GM12878 (cell line): ENCODE results near the gene SPRY2. TPM values are rescaled to one million over a fixed set of nuclear protein-coding genes. Genes with fewer than 3 reads are reported as not detected.
A peak's percentile ranks its signal among the peaks of the same experiment; 100 is the strongest.

Experiments used
- BACH1 ChIP-seq: fragments of 450-650 bp; IDR thresholded peaks from 2 replicates; pipeline ENCODE4 v1.6.1; 2017; ENCODE audit warnings: mild to moderate bottlenecking, borderline replicate concordance
- BCL11A ChIP-seq: IDR thresholded peaks from 2 replicates; pipeline ENCODE4 v1.6.1; 2011; ENCODE audit warnings: low read depth, low read length
- BMI1 ChIP-seq: fragments of 450-650 bp; IDR thresholded peaks from 2 replicates; pipeline ENCODE4 v1.6.1; 2016; ENCODE audit warnings: mild to moderate bottlenecking, moderate library complexity, borderline replicate concordance
- CHD1 ChIP-seq: IDR thresholded peaks from 2 replicates; pipeline ENCODE4 v1.6.1; 2012; ENCODE audit warnings: low read depth, low read length, improper control_type of control experiment
- CREM ChIP-seq: IDR thresholded peaks from 2 replicates; pipeline ENCODE4 v1.6.1; 2014; ENCODE audit warnings: antibody characterized with exemption, low read depth
- EED ChIP-seq: sonication (generic); IDR thresholded peaks from 2 replicates; pipeline ENCODE4 v1.6.1; 2016; ENCODE audit warnings: antibody characterized with exemption, low read depth
- EGR1 ChIP-seq, 2 experiments: IDR thresholded peaks; 1 replicate in 1 of 2; 2 replicates in 1 of 2; pipeline ENCODE4 v1.6.1; 2011 to 2012; ENCODE audit warnings: low read depth in 2 of 2, low read length in 2 of 2, borderline replicate concordance in 1 of 2, mild to moderate bottlenecking in 1 of 2, moderate library complexity in 1 of 2
- EP300 ChIP-seq, 2 experiments: fragments of 150-350 bp in 1 of 2; IDR thresholded peaks; 2 replicates each; pipeline ENCODE4 v1.6.1; 2011 to 2012; ENCODE audit warnings: low read depth in 2 of 2, low read length in 2 of 2, borderline replicate concordance in 1 of 2, improper control_type of control experiment in 1 of 2, inconsistent platforms in 1 of 2; ENCODE audit not compliant: control insufficient read depth in 1 of 2
- GABPA ChIP-seq: IDR thresholded peaks from 2 replicates; pipeline ENCODE4 v1.6.1; 2014; ENCODE audit warnings: antibody characterized with exemption, low read depth, mild to moderate bottlenecking, inconsistent platforms
- IKZF2 ChIP-seq, 2 experiments: fragments of 450-650 bp; IDR thresholded peaks; 2 replicates each; pipeline ENCODE4 v1.6.1; 2017; ENCODE audit warnings: mild to moderate bottlenecking in 2 of 2, moderate library complexity in 2 of 2
- JUND ChIP-seq: IDR thresholded peaks from 2 replicates; pipeline ENCODE4 v1.6.1; 2012; ENCODE audit warnings: low read depth, mild to moderate bottlenecking, low read length, improper control_type of control experiment, moderate library complexity
- KDM1A ChIP-seq: fragments of 200-600 bp; sonication (generic); IDR thresholded peaks from 2 replicates; pipeline ENCODE4 v1.6.1; 2016; ENCODE audit warnings: borderline replicate concordance
- MEF2A ChIP-seq: IDR thresholded peaks from 2 replicates; pipeline ENCODE4 v1.6.1; 2011; ENCODE audit warnings: low read depth, mild to moderate bottlenecking, low read length, moderate library complexity; ENCODE audit not compliant: insufficient read depth
- MEF2B ChIP-seq: fragments of 450-650 bp; IDR thresholded peaks from 2 replicates; pipeline ENCODE4 v1.6.1; 2018; ENCODE audit warnings: mild to moderate bottlenecking, moderate library complexity; ENCODE audit not compliant: partially characterized antibody, poor library complexity, severe bottlenecking
- NFIC ChIP-seq: IDR thresholded peaks from 2 replicates; pipeline ENCODE4 v1.6.1; 2012; ENCODE audit warnings: low read depth, mild to moderate bottlenecking, inconsistent platforms, low read length, moderate library complexity
- NR2F1 ChIP-seq: fragments of 450-650 bp; conservative IDR thresholded peaks from 2 replicates; pipeline ENCODE4 v1.6.1; 2017; ENCODE audit warnings: mild to moderate bottlenecking
- PAX8 ChIP-seq: fragments of 450-650 bp; IDR thresholded peaks from 2 replicates; pipeline ENCODE4 v1.6.1; 2017; ENCODE audit warnings: mild to moderate bottlenecking, moderate library complexity
- PKNOX1 ChIP-seq: fragments of 450-650 bp; IDR thresholded peaks from 2 replicates; pipeline ENCODE4 v1.6.1; 2016; ENCODE audit warnings: mild to moderate bottlenecking
- POLR2A ChIP-seq: IDR thresholded peaks from 2 replicates; pipeline ENCODE4 v1.6.1; 2011; ENCODE audit warnings: low read depth, mild to moderate bottlenecking, low read length
- SREBF2 ChIP-seq: IDR thresholded peaks from 2 replicates; pipeline ENCODE4 v1.6.1; 2012; ENCODE audit warnings: mild to moderate bottlenecking, low read length
- TCF3 ChIP-seq: IDR thresholded peaks from 2 replicates; pipeline ENCODE4 v1.6.1; 2012; ENCODE audit warnings: low read depth, mild to moderate bottlenecking, low read length, borderline replicate concordance; ENCODE audit not compliant: insufficient read depth
- ZBED1 ChIP-seq: IDR thresholded peaks from 2 replicates; pipeline ENCODE4 v1.6.1; 2016; ENCODE audit warnings: borderline replicate concordance
- ZSCAN29 ChIP-seq: fragments of 450-650 bp; IDR thresholded peaks from 2 replicates; pipeline ENCODE4 v1.6.1; 2017; ENCODE audit warnings: mild to moderate bottlenecking, moderate library complexity
- polyA plus RNA-seq, 11 experiments: library from polyadenylated mRNA; depleted of rRNA in 4 of 11; unstranded in 6 of 11; stranded (reverse) in 5 of 11; fragments of >200 nt; fragmentation: Nextera tagmentation in 4 of 11; fragmentation: Illumina TruSeq in 1 of 11; extraction: Ambion mirVana in 4 of 11; extraction: Trizol in 1 of 11; gene quantifications; 1 replicate in 1 of 11; 2 replicates in 10 of 11; pipeline versions ENCODE4 v1.2.1 to v1.2.3, GENCODE V29; 2011 to 2016; ENCODE audit warnings: inconsistent platforms in 2 of 11, missing spikeins in 2 of 11, low read depth in 1 of 11
- total RNA-seq, 4 experiments: library from RNA; depleted of rRNA in 3 of 4; stranded (reverse); fragments of >200 nt in 3 of 4; fragmentation: Illumina TruSeq in 1 of 4; extraction: Trizol in 1 of 4; gene quantifications; 2 replicates each; pipeline versions ENCODE4 v1.2.1 to v1.2.3, GENCODE V29; 2013 to 2021
- TF ChIP-seq, protein P1 (sequence below): fragments of 450-650 bp; conservative IDR thresholded peaks from 2 replicates; pipeline ENCODE4 v1.6.1; 2017; ENCODE audit warnings: mild to moderate bottlenecking, moderate library complexity
- TF ChIP-seq, protein P2 (sequence below): IDR thresholded peaks from 2 replicates; pipeline ENCODE4 v1.6.1; 2012; ENCODE audit warnings: low read depth, low read length, improper control_type of control experiment
- TF ChIP-seq, protein P3 (sequence below): IDR thresholded peaks from 2 replicates; pipeline ENCODE4 v1.6.1; 2012; ENCODE audit warnings: low read depth, low read length, improper control_type of control experiment

SPRY2 gene
- total and polyA plus RNA-seq, 10 of the 15 experiments (the other 5 are each of a cell fraction or from before 2014, with no cell fraction given), result 1.8 to 82.1 (median 9.2) TPM

DNA sequence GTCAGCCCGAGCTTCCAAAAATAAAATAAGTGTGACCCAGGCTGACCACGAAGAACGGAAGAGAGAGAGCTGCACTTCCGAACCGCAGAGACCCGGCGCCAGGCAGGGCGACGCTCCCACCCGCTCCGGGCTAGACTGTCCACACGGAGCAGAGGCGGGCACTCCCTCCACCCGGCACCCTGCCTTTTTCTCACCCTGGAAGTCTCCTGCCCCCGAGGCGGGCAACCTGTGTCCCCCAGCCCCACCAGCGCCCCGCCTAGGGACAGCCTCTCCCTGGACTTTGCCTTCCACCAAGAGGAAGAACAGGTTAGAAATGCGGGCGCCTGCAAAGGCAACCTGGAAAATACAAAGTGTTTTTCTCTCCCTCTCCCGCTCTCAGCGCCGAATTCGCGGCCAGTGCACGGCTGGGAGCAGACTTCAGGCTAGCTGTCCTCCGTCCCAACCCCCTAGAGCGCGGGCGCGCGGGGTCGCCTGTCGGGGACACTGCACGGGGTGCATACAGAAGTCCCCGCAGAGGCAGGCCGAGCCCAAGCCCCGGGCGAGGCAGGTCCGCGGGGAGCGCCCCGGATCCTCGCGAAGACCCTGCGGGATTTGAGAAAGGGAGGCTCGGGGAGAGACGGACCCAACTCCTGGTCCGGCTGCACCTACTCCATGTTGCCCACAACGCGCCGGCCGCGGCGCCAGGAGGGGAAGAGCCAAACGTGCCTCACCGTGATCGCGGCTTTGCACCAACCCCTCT is 845 bp downstream of the SPRY2 start (continued):
- TF ChIP-seq PKNOX1, result no peak
- TF ChIP-seq EP300 (IDR thresholded peaks at IDR 0.05; ENCODE audit: borderline replicate concordance in 1 of 2, control insufficient read depth in 1 of 2, low read depth in 2 of 2, low read length in 2 of 2), result no peak; a peak in 1 of 4 replicates
- TF ChIP-seq, protein P1, sequence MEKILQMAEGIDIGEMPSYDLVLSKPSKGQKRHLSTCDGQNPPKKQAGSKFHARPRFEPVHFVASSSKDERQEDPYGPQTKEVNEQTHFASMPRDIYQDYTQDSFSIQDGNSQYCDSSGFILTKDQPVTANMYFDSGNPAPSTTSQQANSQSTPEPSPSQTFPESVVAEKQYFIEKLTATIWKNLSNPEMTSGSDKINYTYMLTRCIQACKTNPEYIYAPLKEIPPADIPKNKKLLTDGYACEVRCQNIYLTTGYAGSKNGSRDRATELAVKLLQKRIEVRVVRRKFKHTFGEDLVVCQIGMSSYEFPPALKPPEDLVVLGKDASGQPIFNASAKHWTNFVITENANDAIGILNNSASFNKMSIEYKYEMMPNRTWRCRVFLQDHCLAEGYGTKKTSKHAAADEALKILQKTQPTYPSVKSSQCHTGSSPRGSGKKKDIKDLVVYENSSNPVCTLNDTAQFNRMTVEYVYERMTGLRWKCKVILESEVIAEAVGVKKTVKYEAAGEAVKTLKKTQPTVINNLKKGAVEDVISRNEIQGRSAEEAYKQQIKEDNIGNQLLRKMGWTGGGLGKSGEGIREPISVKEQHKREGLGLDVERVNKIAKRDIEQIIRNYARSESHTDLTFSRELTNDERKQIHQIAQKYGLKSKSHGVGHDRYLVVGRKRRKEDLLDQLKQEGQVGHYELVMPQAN, result 0 out of 2 replicates have a peak, but pooled peaks have one; percentile 15
- TF ChIP-seq GABPA, result peak; percentile 7; the same call in 1 of the 2 replicates
- TF ChIP-seq NFIC, result no peak
- TF ChIP-seq EGR1 (IDR thresholded peaks at IDR 0.05; ENCODE audit: borderline replicate concordance in 1 of 2, low read depth in 2 of 2, low read length in 2 of 2), result peak in 1 of 2 experiments; percentile 19; a peak in 1 of 3 replicates
- TF ChIP-seq CREM, result peak; percentile 37; the same call in 1 of the 2 replicates
- peak; percentile 67; the same call in 1 of the 2 replicates for TF ChIP-seq MEF2A
- TF ChIP-seq, protein P2, sequence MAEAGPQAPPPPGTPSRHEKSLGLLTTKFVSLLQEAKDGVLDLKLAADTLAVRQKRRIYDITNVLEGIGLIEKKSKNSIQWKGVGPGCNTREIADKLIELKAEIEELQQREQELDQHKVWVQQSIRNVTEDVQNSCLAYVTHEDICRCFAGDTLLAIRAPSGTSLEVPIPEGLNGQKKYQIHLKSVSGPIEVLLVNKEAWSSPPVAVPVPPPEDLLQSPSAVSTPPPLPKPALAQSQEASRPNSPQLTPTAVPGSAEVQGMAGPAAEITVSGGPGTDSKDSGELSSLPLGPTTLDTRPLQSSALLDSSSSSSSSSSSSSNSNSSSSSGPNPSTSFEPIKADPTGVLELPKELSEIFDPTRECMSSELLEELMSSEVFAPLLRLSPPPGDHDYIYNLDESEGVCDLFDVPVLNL, result no peak
- peak; percentile 6; the same call in 1 of the 2 replicates for TF ChIP-seq BACH1
- TF ChIP-seq MEF2B, result peak; percentile 87
- no peak for TF ChIP-seq TCF3
- 0 out of 2 replicates have a peak, but pooled peaks have one; percentile 15 for TF ChIP-seq POLR2A
- TF ChIP-seq NR2F1, result peak; percentile 85
- peak; percentile 62 to 67 for TF ChIP-seq IKZF2 (IDR thresholded peaks at IDR 0.05)
- no peak for TF ChIP-seq JUND
- TF ChIP-seq BMI1, result no peak
- TF ChIP-seq KDM1A, result no peak
- TF ChIP-seq PAX8, result no peak
- TF ChIP-seq, protein P3, sequence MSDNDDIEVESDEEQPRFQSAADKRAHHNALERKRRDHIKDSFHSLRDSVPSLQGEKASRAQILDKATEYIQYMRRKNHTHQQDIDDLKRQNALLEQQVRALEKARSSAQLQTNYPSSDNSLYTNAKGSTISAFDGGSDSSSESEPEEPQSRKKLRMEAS, result peak; percentile 49; the same call in 1 of the 2 replicates
- TF ChIP-seq CHD1, result 0 out of 2 replicates have a peak, but pooled peaks have one; percentile 20
- TF ChIP-seq BCL11A, result 0 out of 2 replicates have a peak, but pooled peaks have one; percentile 14
- TF ChIP-seq ZSCAN29, result no peak; the same call in 1 of the 2 replicates
- TF ChIP-seq EED, result peak; percentile 51
- TF ChIP-seq ZBED1, result no peak
- TF ChIP-seq SREBF2, result no peak
